ENCODE measurements around the gene EGFR.
A peak's percentile ranks its signal among the peaks of the same experiment; 100 is the strongest.

The EGFR gene

DNA sequence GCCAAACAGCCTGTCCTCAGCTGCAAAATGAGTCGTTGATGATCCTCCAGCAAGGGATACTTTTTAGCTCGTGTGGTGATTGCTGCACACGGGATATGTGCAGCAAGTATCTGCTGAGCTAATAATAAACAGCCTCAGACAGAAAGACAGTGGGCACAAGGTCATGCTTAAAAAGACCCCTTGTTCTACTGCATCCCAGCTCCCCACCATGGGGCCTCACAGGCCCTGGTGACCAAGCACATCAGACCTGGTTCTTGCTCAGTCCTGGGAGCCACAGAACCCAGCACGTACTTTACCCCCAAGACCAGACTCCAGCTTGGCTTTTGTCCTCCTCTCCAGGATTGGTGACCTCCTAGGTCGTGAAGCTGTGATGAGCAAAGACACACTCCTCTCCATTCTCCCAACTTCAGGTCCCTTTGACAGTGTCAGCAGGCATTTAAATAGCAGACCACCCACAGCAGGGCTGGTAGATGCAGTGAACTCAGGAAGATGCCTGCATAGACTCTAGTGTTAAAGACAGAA, 50.5 kb downstream of the EGFR start:
- no peak for TF ChIP-seq CTCF (IDR thresholded peaks at IDR 0.05)
- Histone ChIP-seq H3K36me3 (no peaks in the 10 kb centered on the region), H3K4me1 (peaks cover 0 to 68% (median 39%) of the 10 kb centered on the region in 4 donors), H3K9me3 (no peaks in the 10 kb centered on the region), H3K27ac (no peak overlapping the region), H3K4me3 (no peak overlapping the region), H3K27me3 (no peaks in the 10 kb centered on the region)
- intact Hi-C loops (cut with DNase I; ENCODE audit: low total_unique reads), result loop anchor here (5.0 kb wide), 1 partner anchor 47 kb away; no protein-coding TSS in a partner anchor
- DNase-seq, result no peak

- no peak for DNase-seq
- Histone ChIP-seq H3K4me3 (no peak overlapping the region), H3K36me3 (no peaks in the 10 kb centered on the region), H3K27ac (peak overlapping the region in 1 of 2 donors; percentile 60), H3K27me3 (no peaks in the 10 kb centered on the region), H3K9me3 (no peaks in the 10 kb centered on the region), H3K4me1 (peaks cover 0 to 68% (median 35%) of the 10 kb centered on the region in 4 donors)
- no peak for TF ChIP-seq CTCF (IDR thresholded peaks at IDR 0.05)
- intact Hi-C loops (cut with DNase I; ENCODE audit: low total_unique reads), result loop anchor here (10.0 kb wide), 1 partner anchor 54 kb away; no protein-coding TSS in a partner anchor
These were observed 51.5 kb downstream of the EGFR start for GRCh38 chr7:55070271-55070743.

DNA sequence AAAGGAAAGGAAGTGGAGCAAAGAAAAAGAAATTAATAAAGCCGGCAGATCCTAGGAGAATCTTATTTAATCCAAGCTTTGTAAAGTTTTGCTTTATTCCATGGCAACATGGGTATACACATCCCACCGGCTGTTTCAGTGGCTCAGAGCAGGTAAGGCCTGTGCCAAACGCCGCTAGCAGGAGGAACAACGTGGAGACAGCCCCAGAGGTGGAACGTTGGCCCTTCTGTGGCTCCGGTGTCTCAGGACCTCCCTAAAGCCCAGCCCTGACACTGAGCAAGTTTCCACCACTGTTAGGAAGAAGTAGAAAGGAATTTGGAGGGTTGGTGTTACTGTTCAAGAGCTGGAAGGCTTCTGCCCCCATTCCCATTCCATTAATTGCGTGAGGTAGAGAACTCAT, 52.0 kb downstream of the EGFR start:
- H3K27me3 ChIP-seq, result no peaks in the 10 kb centered on the region
- H3K36me3 ChIP-seq, result no peaks in the 10 kb centered on the region
- TF ChIP-seq CTCF (IDR thresholded peaks at IDR 0.05), result no peak
- H3K9me3 ChIP-seq, result no peaks in the 10 kb centered on the region
- DNase-seq, result no peak
- intact Hi-C loops (cut with DNase I; ENCODE audit: low total_unique reads), result loop anchor here (10.0 kb wide), 1 partner anchor 54 kb away; no protein-coding TSS in a partner anchor
- peaks cover 0 to 68% (median 39%) of the 10 kb centered on the region in 4 donors for H3K4me1 ChIP-seq
- H3K4me3 ChIP-seq, result no peak overlapping the region
- H3K27ac ChIP-seq, result peak overlapping the region in 1 of 2 donors; percentile 60

GRCh38 chr7:55071411-55072175, 52.8 kb downstream of the EGFR start:
- no peak for TF ChIP-seq CTCF (IDR thresholded peaks at IDR 0.05)
- intact Hi-C loops (cut with DNase I; ENCODE audit: low total_unique reads), result loop anchor here (10.0 kb wide), 1 partner anchor 53 kb away; no protein-coding TSS in a partner anchor
- Histone ChIP-seq H3K27me3 (no peaks in the 10 kb centered on the region), H3K4me3 (no peak overlapping the region), H3K9me3 (no peaks in the 10 kb centered on the region), H3K4me1 (peaks cover 0 to 68% (median 36%) of the 10 kb centered on the region in 4 donors), H3K36me3 (no peaks in the 10 kb centered on the region), H3K27ac (peak overlapping the region; percentile 23 to 60)
- DNase-seq, result no peak

- intact Hi-C loops (cut with DNase I; ENCODE audit: low total_unique reads), result loop anchor here (10.0 kb wide), 1 partner anchor 53 kb away; no protein-coding TSS in a partner anchor
- Histone ChIP-seq H3K36me3 (no peaks in the 10 kb centered on the region), H3K9me3 (no peaks in the 10 kb centered on the region), H3K27ac (peak overlapping the region in 1 of 2 donors; percentile 60), H3K4me3 (no peak overlapping the region), H3K27me3 (no peaks in the 10 kb centered on the region), H3K4me1 (peaks cover 0 to 67% (median 30%) of the 10 kb centered on the region in 4 donors)
- DNase-seq, result no peak
- no peak for TF ChIP-seq CTCF (IDR thresholded peaks at IDR 0.05)
These were observed 53.4 kb downstream of the EGFR start for GRCh38 chr7:55072251-55072650.

Measured in tibial artery (tissue), 4 donors.